NB4 (cell line): ENCODE data around the gene ECD.

Source experiments
- DNase-seq: peaks from one replicate; pipeline ENCODE4 v3.0.0; 2010; ENCODE audit warnings: low read depth
- H3K4me3 ChIP-seq: one replicate; pipeline ENCODE4 v1.5.1; 2011; ENCODE audit warnings: mild to moderate bottlenecking, low read depth, low read length, moderate library complexity
- CTCF ChIP-seq: IDR thresholded peaks from one replicate; pipeline ENCODE4 v1.5.1; 2012; ENCODE audit warnings: low read depth, low read length
- MAX ChIP-seq: IDR thresholded peaks from 2 replicates; pipeline ENCODE4 v1.6.1; 2011; ENCODE audit warnings: low read depth, low read length
- MYC ChIP-seq: IDR thresholded peaks from 2 replicates; pipeline ENCODE4 v1.6.1; 2011; ENCODE audit warnings: low read depth, low read length
- POLR2A ChIP-seq: IDR thresholded peaks from 2 replicates; pipeline ENCODE4 v1.6.1; 2011; ENCODE audit warnings: mild to moderate bottlenecking; ENCODE audit not compliant: insufficient read length; ENCODE audit errors: extremely low read depth

ECD gene

GRCh38 chr10:73206385-73206784 is 38.6 kb upstream of the ECD start:
- no peak for TF ChIP-seq MYC
- TF ChIP-seq MAX, result no peak
- no peak for TF ChIP-seq CTCF
- no peak for TF ChIP-seq POLR2A
- no peak overlapping the region for H3K4me3 ChIP-seq
- no peak for DNase-seq

- TF ChIP-seq POLR2A (no peak), CTCF (no peak), MAX (no peak), MYC (no peak)
- DNase-seq, result no peak
- no peak overlapping the region for H3K4me3 ChIP-seq
Measured at GRCh38 chr10:73205890-73206289, 38.1 kb upstream of the ECD start.

GRCh38 chr10:73205081-73205480 is 37.3 kb upstream of the ECD start:
- DNase-seq, result no peak
- no peak overlapping the region for H3K4me3 ChIP-seq
- TF ChIP-seq MYC, result no peak
- TF ChIP-seq CTCF, result no peak
- TF ChIP-seq MAX, result no peak
- no peak for TF ChIP-seq POLR2A

GRCh38 chr10:73190188-73190587 is 22.4 kb upstream of the ECD start:
- TF ChIP-seq MAX, result no peak
- no peak for TF ChIP-seq CTCF
- no peak for TF ChIP-seq POLR2A
- no peak for TF ChIP-seq MYC
- no peak overlapping the region for H3K4me3 ChIP-seq
- DNase-seq, result no peak

- TF ChIP-seq MAX (no peak), POLR2A (no peak), CTCF (no peak), MYC (no peak)
- H3K4me3 ChIP-seq, result no peak overlapping the region
- DNase-seq, result no peak
Measured at GRCh38 chr10:73186266-73186665, 18.5 kb upstream of the ECD start.

- TF ChIP-seq MYC (no peak), CTCF (no peak), MAX (no peak), POLR2A (no peak)
- no peak for DNase-seq
- H3K4me3 ChIP-seq, result no peak overlapping the region
Measured at GRCh38 chr10:73183667-73184281, 16.0 kb upstream of the ECD start.
